Measurements from ENCODE around the gene WWOX. TPM values are rescaled to one million over a fixed set of nuclear protein-coding genes. Genes with fewer than 3 reads are reported as not detected.

Gene WWOX
- 12.8 TPM for polyA plus RNA-seq (2012; ENCODE audit: insufficient read length, low read depth)

DNA sequence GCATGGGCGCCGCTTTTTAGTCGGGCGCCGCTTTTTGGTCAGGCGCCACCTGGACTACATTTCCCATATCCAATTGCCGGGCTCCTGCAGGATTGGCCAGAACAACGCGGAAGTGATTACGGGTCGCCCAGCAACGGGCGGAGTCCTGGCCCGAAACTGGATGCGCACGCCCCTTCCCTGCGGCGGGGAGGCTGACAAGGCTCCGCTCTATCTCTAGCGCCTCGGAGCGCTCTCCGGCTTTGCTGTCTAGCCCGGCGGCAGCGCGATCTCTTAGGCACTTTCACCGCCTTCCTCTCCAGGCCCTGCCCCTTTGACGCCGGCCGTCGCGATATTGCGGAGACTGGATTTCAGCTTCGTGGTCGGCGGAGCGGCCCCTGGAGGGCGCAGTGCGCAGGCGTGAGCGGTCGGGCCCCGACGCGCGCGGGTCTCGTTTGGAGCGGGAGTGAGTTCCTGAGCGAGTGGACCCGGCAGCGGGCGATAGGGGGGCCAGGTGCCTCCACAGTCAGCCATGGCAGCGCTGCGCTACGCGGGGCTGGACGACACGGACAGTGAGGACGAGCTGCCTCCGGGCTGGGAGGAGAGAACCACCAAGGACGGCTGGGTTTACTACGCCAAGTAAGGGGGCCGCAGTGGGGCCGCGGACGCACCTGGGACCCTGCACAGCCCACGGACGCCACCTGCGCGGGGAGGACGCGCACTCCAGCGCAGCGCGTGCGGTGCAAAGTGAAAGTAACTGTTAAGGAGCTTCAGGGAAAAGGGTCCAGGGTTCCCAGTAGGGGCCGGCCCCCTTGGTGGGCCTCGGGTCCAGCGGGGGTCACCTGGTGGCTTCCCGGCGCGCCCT lies at the start of gene WWOX:
Gene WWOX, plus strand, starts transcription at position 384 of the 841 bp plus-strand sequence.
- TF ChIP-seq SIN3A (IDR thresholded peaks at IDR 0.05; ENCODE audit: borderline replicate concordance, insufficient read depth, low read length) (no peak), FOXP2 (optimal IDR thresholded peaks at IDR 0.05; ENCODE audit: borderline replicate concordance, extremely low read depth, extremely low read length, insufficient read depth) (peak; percentile 26), TAF1 (IDR thresholded peaks at IDR 0.05; ENCODE audit: borderline replicate concordance, insufficient read depth, low read length) (no peak), POLR2AphosphoS5 (IDR thresholded peaks at IDR 0.05; ENCODE audit: low read depth, low read length) (no peak)
- TF ChIP-seq, protein P1, sequence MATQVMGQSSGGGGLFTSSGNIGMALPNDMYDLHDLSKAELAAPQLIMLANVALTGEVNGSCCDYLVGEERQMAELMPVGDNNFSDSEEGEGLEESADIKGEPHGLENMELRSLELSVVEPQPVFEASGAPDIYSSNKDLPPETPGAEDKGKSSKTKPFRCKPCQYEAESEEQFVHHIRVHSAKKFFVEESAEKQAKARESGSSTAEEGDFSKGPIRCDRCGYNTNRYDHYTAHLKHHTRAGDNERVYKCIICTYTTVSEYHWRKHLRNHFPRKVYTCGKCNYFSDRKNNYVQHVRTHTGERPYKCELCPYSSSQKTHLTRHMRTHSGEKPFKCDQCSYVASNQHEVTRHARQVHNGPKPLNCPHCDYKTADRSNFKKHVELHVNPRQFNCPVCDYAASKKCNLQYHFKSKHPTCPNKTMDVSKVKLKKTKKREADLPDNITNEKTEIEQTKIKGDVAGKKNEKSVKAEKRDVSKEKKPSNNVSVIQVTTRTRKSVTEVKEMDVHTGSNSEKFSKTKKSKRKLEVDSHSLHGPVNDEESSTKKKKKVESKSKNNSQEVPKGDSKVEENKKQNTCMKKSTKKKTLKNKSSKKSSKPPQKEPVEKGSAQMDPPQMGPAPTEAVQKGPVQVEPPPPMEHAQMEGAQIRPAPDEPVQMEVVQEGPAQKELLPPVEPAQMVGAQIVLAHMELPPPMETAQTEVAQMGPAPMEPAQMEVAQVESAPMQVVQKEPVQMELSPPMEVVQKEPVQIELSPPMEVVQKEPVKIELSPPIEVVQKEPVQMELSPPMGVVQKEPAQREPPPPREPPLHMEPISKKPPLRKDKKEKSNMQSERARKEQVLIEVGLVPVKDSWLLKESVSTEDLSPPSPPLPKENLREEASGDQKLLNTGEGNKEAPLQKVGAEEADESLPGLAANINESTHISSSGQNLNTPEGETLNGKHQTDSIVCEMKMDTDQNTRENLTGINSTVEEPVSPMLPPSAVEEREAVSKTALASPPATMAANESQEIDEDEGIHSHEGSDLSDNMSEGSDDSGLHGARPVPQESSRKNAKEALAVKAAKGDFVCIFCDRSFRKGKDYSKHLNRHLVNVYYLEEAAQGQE (IDR thresholded peaks at IDR 0.05; ENCODE audit: insufficient read depth in 1 of 2, low read depth in 2 of 2, low read length in 2 of 2): peak in 1 of 2 experiments; percentile 14; a peak in 1 of 4 replicates

DNA sequence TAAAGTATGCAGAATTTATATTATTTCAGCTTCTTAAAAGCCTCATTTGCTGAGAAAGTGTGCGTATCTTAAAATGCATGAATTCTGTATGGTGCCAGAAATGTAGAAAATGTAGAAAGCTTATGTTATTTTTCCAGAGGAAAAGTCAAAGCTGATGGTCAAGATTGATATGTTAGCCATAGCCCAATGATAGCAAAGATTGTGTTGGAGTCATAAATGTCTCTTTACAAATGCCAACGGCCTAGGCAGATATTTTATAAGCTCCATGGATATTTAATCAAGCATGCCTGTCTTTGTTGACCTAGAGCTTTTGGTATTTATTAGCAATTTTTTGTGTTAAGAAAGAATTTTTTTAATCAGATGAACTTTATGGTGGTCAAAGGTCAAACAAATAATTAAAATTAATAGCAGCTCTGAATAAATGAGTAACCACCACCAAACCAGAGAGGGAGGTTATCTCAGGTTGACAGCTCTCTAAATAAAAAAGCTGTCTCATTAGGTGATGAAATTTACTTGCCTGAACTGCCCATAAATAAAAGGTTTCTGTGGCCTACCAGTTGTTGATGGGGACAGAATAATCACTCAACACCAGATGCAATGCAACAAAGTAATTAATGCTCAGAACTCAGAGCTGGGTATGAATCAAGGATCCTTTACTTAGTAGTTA lies 48.6 kb upstream of the WWOX start:
- no peak for TF ChIP-seq SIN3A (IDR thresholded peaks at IDR 0.05; ENCODE audit: borderline replicate concordance, insufficient read depth, low read length)
- TF ChIP-seq TAF1 (IDR thresholded peaks at IDR 0.05; ENCODE audit: borderline replicate concordance, insufficient read depth, low read length): no peak
- TF ChIP-seq, protein P1 (IDR thresholded peaks at IDR 0.05; ENCODE audit: insufficient read depth in 1 of 2, low read depth in 2 of 2, low read length in 2 of 2): no peak

DNA sequence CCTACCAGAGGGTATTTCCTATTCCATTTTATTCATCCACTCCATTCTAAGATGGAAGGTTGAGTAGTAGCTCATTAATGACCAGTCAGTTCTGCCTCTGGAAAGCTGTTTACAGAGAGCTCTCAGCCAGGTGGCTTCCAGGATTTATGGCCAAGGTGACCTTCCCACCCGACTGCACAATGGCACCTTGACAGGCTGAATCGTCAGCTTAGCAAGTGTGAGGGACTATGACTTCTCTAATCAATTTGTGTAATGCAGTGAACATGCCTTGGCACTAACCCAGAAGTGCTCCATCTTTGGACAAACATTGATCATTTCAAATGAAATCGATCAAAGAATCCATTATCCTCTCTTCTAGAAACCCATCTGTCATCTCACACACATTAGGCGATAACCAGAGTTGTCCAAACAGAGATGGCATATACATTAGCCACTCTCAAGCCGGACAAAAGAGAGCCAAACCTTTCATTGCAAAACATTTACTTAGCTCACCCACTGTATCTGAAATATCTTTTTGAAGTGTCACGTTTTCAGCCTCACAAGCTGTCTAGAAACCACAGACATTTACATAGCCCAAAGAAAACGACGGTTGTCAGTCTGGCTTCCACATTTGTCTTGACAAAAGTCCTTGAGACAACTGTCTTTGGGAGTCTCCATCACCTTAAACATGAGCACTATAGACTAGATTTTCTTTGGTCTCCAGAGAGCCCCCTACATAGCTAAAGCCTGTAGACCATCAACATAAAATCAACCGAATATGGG lies 41.5 kb upstream of the WWOX start:
- TF ChIP-seq SIN3A (IDR thresholded peaks at IDR 0.05; ENCODE audit: borderline replicate concordance, insufficient read depth, low read length): no peak
- TF ChIP-seq, protein P1 (IDR thresholded peaks at IDR 0.05; ENCODE audit: insufficient read depth in 1 of 2, low read depth in 2 of 2, low read length in 2 of 2): no peak
- TF ChIP-seq POLR2AphosphoS5 (IDR thresholded peaks at IDR 0.05; ENCODE audit: low read depth, low read length): no peak
- no peak for TF ChIP-seq FOXP2 (optimal IDR thresholded peaks at IDR 0.05; ENCODE audit: borderline replicate concordance, extremely low read depth, extremely low read length, insufficient read depth)
- no peak for TF ChIP-seq TAF1 (IDR thresholded peaks at IDR 0.05; ENCODE audit: borderline replicate concordance, insufficient read depth, low read length)

DNA sequence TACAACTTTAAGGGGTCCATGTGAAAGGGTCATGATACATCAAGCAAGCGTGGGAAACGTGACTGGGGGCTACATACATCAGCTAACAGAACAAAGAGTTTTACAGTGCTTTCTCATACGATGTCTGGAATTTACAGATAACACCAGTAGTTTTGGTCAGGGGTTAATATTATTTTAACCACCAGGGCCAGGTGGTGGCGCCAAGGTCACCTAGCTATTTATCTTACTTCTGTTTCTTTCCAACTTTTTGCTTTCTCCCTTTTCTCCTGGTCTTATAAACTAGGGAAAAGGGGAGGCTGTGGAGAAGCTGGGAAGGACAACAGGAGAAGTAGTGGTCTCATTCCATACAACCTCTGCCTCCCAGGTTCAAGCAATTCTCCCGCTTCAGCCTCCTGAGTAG lies 39.2 kb upstream of the WWOX start:
- TF ChIP-seq FOXP2 (optimal IDR thresholded peaks at IDR 0.05; ENCODE audit: borderline replicate concordance, extremely low read depth, extremely low read length, insufficient read depth): no peak
- TF ChIP-seq SIN3A (IDR thresholded peaks at IDR 0.05; ENCODE audit: borderline replicate concordance, insufficient read depth, low read length): no peak
- no peak for TF ChIP-seq TAF1 (IDR thresholded peaks at IDR 0.05; ENCODE audit: borderline replicate concordance, insufficient read depth, low read length)
- TF ChIP-seq, protein P1 (IDR thresholded peaks at IDR 0.05; ENCODE audit: insufficient read depth in 1 of 2, low read depth in 2 of 2, low read length in 2 of 2): no peak
- no peak for TF ChIP-seq POLR2AphosphoS5 (IDR thresholded peaks at IDR 0.05; ENCODE audit: low read depth, low read length)
